RWPE2 (cell line): Measurements from ENCODE around the gene C8A.

Experiments used
- ATAC-seq: fragments of 200-7000 bp; cut with Tn5 transposase; 3 replicates; pipeline ENCODE4 v1.9.1; 2021; ENCODE audit warnings: low read depth
- DNase-seq: peaks from one replicate; pipeline ENCODE4 v3.0.0-alpha.2; 2020; ENCODE audit warnings: low spot score
- H3K27ac ChIP-seq: fragments of 450-650 bp; 2 replicates; pipeline ENCODE4 v1.5.1; 2017; ENCODE audit warnings: mild to moderate bottlenecking; ENCODE audit not compliant: poor library complexity, severe bottlenecking
- H3K27me3 ChIP-seq: fragments of 250-450 bp; sonication (Bioruptor Pico); 2 replicates; pipeline ENCODE4 v1.5.1; 2021; ENCODE audit warnings: mild to moderate bottlenecking, moderate library complexity; ENCODE audit not compliant: insufficient read depth, poor library complexity, severe bottlenecking
- H3K36me3 ChIP-seq: fragments of 250-450 bp; sonication (Bioruptor Pico); 2 replicates; pipeline ENCODE4 v1.5.1; 2020; ENCODE audit warnings: low read depth, mild to moderate bottlenecking, moderate library complexity
- H3K4me1 ChIP-seq: fragments of 250-450 bp; sonication (Bioruptor Pico); 2 replicates; pipeline ENCODE4 v1.5.1; 2021; ENCODE audit warnings: mild to moderate bottlenecking, moderate library complexity; ENCODE audit not compliant: insufficient read depth, poor library complexity, severe bottlenecking
- H3K4me3 ChIP-seq: fragments of 250-450 bp; sonication (Bioruptor Pico); 2 replicates; pipeline ENCODE4 v1.5.1; 2021; ENCODE audit warnings: mild to moderate bottlenecking, moderate library complexity; ENCODE audit not compliant: severe bottlenecking
- H3K9me3 ChIP-seq: fragments of 250-450 bp; sonication (Bioruptor Pico); 2 replicates; pipeline ENCODE4 v1.5.1; 2021; ENCODE audit warnings: mild to moderate bottlenecking, moderate library complexity; ENCODE audit not compliant: severe bottlenecking
- TF ChIP-seq, protein P1 (sequence below): fragments of 450-650 bp; IDR thresholded peaks from one replicate; pipeline ENCODE4 v1.5.1; 2017; ENCODE audit warnings: mild to moderate bottlenecking, moderate library complexity; ENCODE audit not compliant: poor library complexity, severe bottlenecking

Gene C8A

GRCh38 chr1:56894014-56894413 is 39.4 kb downstream of the C8A start:
- no peak for DNase-seq

GRCh38 chr1:56897150-56898004 is 42.8 kb downstream of the C8A start:
- Histone ChIP-seq H3K9me3 (no peaks in the 10 kb centered on the region), H3K27ac (no peak overlapping the region), H3K4me1 (no peaks in the 10 kb centered on the region), H3K27me3 (no peaks in the 10 kb centered on the region), H3K4me3 (no peak overlapping the region), H3K36me3 (no peaks in the 10 kb centered on the region)
- no peak for ATAC-seq
- TF ChIP-seq, protein P1, sequence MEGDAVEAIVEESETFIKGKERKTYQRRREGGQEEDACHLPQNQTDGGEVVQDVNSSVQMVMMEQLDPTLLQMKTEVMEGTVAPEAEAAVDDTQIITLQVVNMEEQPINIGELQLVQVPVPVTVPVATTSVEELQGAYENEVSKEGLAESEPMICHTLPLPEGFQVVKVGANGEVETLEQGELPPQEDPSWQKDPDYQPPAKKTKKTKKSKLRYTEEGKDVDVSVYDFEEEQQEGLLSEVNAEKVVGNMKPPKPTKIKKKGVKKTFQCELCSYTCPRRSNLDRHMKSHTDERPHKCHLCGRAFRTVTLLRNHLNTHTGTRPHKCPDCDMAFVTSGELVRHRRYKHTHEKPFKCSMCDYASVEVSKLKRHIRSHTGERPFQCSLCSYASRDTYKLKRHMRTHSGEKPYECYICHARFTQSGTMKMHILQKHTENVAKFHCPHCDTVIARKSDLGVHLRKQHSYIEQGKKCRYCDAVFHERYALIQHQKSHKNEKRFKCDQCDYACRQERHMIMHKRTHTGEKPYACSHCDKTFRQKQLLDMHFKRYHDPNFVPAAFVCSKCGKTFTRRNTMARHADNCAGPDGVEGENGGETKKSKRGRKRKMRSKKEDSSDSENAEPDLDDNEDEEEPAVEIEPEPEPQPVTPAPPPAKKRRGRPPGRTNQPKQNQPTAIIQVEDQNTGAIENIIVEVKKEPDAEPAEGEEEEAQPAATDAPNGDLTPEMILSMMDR, result no peak
- no peak for DNase-seq

More at GRCh38 chr1:56894014-56894413, 39.4 kb downstream of the C8A start:
- no peaks in the 10 kb centered on the region for H3K4me1 ChIP-seq
- peaks cover 2% of the 10 kb centered on the region for H3K27me3 ChIP-seq
- TF ChIP-seq, protein P1, result no peak
- H3K27ac ChIP-seq, result no peak overlapping the region
- H3K36me3 ChIP-seq, result no peaks in the 10 kb centered on the region
- H3K4me3 ChIP-seq, result no peak overlapping the region
- H3K9me3 ChIP-seq, result no peaks in the 10 kb centered on the region
- ATAC-seq, result no peak

DNA sequence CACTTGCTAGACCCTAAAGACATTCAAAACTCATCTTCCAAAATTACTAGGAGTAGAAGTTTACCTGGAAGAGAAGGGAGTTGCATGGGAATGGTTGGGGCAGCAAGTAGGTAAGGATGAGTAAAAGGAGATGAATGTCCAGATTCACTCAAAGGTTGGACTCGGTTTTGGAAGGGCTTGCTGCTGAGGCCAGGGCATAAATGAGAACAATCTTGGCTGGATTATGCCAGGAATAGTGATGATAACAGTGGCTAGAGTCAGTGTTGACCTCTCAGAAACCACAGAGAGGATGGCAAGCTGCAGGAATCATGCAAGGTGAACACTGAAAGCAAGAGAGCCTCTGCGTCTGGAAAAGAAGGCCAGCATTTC is 43.4 kb downstream of the C8A start:
- DNase-seq, result no peak
- no peaks in the 10 kb centered on the region for H3K27me3 ChIP-seq
- TF ChIP-seq, protein P1, result no peak

DNA sequence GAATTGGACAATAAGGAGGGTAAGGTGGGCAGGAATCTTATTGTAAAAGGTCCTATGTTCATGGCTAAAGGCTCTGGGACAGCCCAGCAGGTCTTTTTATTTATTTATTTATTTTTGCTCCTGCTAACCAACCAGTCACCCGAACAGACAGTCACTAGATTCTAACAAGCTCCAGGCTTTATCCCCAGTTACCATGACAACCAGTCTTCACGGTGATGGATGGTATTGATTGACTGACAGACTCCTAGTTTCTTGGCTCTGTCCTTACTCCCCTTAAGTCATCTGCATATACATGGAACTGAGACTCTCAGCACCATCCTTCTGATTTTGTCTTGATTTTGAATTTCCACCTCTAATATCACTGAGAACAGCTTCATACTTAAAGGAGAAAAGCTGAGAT is 44.3 kb downstream of the C8A start:
- no peak for ATAC-seq
- H3K4me1 ChIP-seq, result no peaks in the 10 kb centered on the region
- no peaks in the 10 kb centered on the region for H3K36me3 ChIP-seq
- TF ChIP-seq, protein P1, result no peak
- no peak for DNase-seq
- no peaks in the 10 kb centered on the region for H3K27me3 ChIP-seq
- no peaks in the 10 kb centered on the region for H3K9me3 ChIP-seq
- no peak overlapping the region for H3K27ac ChIP-seq
- no peak overlapping the region for H3K4me3 ChIP-seq

More for the DNA sequence above, 43.4 kb downstream of the C8A start:
- no peak for ATAC-seq
- no peaks in the 10 kb centered on the region for H3K9me3 ChIP-seq
- no peak overlapping the region for H3K4me3 ChIP-seq
- no peaks in the 10 kb centered on the region for H3K4me1 ChIP-seq
- H3K36me3 ChIP-seq, result no peaks in the 10 kb centered on the region
- H3K27ac ChIP-seq, result no peak overlapping the region

DNA sequence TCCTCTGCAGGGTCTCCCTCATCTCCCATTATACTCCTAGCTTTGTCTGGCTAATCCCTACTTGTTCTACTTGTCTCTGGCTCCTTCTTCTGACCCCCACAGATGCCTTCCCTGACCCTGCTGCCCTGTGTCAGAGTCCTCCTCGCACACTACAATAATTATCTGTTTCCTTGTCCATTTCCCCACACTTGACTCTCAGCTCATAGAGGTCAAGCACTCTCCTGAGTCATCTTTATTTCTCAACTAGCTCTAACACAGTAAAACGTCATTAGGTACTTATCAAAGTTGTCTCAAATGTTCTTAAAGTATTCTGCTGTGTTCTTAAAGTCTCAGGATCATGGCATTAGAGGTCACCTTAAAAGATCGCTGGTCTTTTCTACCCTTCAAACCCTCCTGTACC is 47.1 kb downstream of the C8A start:
- TF ChIP-seq, protein P1, result no peak
- H3K4me3 ChIP-seq, result no peak overlapping the region
- H3K27me3 ChIP-seq, result no peaks in the 10 kb centered on the region
- no peak overlapping the region for H3K27ac ChIP-seq
- H3K36me3 ChIP-seq, result no peaks in the 10 kb centered on the region
- ATAC-seq, result no peak
- H3K9me3 ChIP-seq, result no peaks in the 10 kb centered on the region
- no peak for DNase-seq
- H3K4me1 ChIP-seq, result no peaks in the 10 kb centered on the region
